Stromal cell of bone marrow (primary cell): ENCODE measurements around the gene DPH3.
"Not testable (repeated sequence)": the region's sequence is repeated elsewhere in the genome, so short reads cannot be mapped to it uniquely, and the experiment has no call there.

Source experiments
- DNase-seq: peaks from one replicate; pipeline ENCODE4 v3.0.0-alpha.2; 2012; ENCODE audit warnings: low read depth

The DPH3 gene

DNA sequence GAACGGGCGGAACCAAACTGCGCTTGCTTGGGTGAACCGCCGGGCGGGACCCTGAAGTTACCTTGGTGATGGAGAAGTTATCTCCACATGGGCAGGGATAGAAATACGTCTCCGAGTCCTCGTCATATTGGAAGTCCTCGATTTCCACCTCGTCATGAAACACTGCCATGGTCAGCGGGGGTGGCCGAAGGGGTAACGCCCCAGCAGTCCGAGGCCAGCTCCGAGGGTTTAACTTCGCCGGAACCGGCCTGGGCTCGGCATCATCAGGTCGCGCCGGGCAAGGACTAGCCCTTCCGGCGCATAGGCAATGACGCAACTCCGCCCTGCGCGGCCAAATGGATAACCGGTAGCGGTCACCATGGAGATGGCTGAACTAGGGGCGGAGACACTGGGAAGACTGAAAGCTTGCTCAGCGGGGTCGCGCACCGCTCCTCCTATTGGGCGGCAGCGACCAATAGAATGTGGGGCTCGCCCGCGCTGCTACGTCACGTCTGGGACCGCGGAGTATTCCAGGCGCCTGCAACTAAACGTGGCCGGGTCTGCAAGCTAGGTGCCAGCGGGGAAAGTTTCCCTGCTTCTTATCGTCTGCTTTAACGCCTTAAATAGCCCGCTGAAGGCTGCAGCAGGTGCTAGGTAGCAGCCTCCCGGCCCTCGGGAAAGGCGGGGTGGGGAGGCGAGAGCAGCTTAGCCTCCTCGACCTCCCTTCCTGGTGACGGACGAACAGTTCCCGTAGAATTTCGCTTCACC lies at the start of gene DPH3, which contains the start of gene OXNAD1:
Gene DPH3, minus strand, starts transcription at position 236 of the 747 bp plus-strand sequence. Its CDS starts 67 bp downstream, at position 169.
Gene OXNAD1, plus strand, starts transcription at position 505 of the 747 bp plus-strand sequence. CDS start 5,741 bp downstream, outside the sequence.
- DNase-seq = peak; percentile 99

DNA sequence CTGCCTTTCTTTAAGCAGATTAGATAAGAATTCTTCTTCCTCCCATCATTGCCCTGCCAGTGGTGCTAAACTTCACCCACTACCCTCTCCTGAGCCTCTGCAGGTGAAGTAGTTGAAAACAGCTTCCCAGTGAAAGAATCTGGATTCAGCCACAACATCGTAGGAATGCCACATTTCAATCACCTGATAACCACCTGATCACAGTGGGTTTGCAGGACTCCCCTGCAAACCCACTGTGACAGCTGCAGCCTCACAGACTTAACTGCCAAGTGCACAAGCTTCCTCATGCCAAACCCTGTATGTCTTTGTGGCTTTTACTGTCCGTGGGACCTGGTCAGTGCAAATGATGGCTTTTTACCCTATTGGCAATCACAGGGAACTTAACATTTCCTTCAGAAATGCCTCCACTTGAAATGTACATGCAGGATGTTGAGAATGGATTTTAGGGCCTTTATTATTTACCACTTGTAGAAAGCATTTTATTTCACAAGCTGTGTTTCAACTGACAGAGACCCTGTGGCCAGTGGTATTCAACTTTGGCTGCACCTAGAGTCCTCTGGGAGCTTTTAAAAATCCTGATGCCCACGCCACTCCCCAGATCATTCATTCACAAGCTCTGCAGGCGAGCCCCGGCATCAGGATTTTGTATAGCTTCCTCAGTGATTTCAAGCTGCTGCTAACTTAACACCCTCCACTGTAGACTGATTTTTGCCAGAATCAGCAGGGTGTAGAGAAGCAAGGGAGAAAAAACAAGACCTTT lies 49.3 kb upstream of the DPH3 start:
- no peak for DNase-seq

DNA sequence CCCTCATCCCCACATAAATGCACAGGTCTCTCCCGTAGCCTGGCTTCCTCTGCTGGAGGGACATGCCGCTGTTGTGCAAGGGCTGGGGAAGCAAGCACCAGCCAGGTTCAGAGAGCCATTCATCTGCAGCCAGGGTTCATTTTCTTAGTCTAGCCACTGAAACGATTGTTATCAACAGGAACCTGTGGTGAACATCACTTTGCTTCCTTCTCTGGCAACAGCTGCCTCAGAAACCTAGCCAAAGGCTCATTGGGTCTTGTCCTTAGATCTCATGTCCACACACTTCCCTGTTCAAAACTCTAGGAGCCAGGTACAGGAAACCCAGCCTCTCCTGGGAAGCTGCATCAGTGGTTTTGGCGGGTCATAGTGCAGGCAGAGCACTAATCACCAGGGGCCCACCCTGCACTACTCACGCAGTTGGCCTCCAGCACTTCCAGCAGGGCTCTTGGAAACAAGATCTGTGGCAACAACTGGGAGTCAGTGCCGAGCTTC lies 47.3 kb upstream of the DPH3 start:
- DNase-seq = peak; percentile 59

DNA sequence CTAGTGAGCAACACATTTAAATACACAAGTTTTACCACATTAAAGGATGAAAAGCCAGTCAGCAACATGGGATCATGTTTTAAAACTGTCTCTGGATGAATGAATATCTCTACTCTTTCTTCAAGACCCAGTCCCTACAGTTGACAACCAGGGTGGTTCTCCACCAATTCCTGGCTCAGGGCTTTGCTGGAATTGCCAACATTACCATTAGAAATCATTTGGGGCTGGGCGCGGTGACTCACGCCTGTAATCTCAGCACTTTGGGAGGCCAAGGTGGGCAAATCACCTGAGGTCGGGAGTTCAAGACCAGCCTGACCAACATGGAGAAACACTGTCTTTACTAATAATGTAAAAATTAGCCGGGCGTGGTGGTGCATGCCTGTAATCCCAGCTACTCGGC lies 45.7 kb upstream of the DPH3 start:
- DNase-seq = not testable (repeated sequence)

DNA sequence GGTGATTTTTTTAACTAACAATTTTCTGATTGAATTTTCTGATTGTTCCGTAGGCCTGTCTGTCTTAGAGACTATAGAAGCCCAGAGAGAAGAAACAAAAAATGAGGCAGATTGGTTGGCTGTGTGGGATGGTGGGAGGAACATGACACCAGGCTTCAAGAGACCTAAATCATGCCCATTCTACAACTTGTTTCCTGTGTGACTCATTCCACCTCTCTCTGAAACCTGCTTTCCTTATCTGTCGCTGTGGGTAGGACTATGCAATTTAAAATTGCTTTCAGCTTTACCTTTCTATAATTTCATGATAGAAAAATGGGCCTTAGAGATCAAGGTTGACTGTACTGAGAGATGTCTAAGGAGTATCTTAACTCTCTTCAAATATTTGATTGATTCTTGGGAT lies 44.8 kb upstream of the DPH3 start:
- DNase-seq = no peak

DNA sequence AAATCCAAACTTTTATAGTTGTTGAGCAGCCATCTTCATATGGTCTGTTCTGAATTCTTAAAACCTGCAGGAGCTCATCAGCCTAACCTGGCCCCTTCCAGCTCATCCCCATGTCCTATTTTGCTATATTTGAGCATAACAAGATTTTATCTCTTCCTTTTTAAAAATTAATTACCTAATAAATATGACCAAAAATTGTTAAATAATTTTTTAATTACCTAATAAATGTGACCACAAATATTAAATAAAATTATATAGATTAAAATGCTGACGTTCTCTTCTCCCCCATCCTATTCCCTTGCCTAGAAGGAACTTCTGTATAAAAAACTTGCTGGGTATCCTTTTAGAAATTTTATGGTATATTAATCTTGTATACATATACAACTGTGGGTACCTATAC lies 44.0 kb upstream of the DPH3 start:
- no peak for DNase-seq

DNA sequence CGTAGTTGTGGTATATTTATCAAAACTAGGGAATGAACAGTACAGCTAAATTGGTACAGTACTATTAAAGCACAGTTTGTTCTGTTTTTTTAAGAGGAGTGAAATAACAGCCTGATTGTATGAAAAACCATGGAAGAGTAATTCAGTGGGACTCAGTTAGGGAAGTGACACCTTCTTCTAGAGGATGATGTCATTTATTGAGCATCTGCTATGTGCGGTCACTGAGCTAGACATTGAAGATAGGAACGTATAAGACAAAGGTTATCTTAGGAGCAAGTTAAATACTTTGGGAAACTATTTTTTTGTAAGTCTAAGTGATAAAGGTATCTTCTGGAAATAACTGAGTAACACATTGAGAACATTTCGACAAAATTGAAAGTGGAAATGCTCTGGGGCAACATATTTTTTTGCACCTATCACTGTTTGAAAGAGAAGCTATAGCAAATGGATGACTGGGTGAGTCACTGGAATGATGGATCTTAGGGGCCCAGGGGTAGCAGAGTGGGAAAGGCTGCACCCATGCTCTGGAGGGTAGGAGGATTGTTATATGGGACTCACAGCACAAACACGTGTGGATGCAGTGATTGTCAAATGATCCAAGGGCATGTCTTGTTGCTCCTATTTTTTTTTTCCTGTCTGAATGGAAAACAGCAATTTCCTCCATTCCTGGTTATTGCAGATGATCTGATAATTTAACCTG lies 43.2 kb upstream of the DPH3 start:
- no peak for DNase-seq

DNA sequence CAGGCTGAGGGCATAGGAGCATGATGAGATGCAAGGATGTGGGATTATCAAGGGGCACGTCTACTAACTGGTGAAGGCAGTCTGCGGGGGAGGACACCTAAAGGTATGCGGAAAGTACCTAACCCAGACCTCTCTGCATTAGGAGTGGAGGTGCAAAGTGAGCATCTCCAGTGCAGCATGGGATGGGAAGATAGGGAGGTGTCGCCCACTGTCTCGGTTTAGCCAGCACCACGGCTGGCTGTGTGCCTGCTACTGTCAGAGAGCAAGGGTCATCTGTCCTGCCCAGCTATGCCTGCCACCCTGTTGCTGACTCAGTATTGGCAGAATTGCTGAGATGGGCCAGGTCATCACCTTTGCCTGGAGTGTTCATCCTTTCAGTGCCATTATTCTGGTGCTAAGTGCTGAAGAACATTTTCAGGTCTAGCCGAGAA lies 40.4 kb upstream of the DPH3 start:
- DNase-seq = no peak

DNA sequence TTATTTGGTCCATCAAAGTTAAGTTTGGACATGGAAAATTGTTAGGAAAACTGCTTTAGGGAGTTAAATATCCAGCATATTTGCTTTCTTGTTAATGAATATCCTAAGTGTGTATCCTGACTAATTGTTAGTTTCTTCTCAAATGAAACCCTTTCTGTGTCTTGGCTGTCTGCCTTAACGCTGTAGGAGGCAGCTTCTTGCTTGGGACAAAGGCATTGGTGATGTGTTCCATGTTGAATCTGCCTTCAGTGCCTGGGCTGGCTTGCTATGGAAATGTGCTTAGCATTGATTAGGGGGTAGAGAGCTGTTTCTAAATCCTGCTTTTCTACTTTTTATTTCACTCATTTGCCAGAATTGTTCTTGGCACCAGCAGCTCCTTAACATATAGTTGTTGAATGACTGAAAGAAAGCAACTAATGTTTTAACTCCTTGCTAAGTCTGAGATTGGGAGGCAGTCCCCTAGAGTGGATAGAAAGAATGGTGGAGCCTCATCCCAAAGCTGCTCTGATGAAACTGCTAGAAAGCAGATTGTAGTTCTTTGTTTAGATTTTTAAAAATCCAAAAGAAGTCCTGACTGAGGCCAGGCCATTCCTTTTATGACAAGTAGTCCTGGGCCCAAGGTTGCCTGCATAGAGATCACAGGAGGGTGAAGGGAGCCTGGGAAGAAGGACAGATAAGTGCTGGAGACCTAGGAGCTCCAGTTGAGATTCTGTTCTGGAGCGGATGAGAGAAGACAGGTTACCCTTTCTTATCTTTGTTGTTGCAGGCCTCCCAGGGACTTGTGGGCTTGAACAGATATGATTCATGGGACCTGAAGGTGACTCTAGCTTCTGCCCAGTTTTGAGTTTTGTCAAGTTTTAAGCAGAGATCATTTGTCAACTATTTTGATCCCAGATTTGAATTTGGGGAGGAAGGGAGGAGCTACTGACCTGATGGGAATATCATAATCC lies 39.6 kb upstream of the DPH3 start:
- no peak for DNase-seq

DNA sequence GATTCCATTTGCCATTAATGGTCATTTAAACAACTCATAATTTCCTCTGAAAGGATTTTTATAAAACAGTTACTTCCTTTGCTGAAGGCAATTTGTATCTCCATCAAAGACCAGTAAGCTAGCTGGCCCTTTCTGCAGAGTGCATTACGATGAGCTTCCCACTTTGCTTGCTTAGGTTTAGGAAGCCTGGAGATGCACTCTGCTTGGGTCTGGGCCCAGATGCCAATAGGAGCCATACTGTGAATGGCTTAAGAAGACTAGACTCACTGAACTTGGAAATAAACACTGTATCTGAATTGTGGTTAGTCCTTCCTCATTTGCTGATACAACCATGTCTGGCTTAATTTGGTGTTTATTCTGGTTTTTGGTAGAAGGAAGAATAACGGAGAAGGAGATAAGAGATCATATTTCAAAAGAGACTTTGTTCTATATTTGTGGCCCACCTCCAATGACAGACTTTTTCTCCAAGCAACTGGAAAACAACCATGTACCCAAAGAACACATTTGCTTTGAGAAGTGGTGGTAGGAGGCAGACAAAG lies 38.4 kb upstream of the DPH3 start:
- DNase-seq = no peak

DNA sequence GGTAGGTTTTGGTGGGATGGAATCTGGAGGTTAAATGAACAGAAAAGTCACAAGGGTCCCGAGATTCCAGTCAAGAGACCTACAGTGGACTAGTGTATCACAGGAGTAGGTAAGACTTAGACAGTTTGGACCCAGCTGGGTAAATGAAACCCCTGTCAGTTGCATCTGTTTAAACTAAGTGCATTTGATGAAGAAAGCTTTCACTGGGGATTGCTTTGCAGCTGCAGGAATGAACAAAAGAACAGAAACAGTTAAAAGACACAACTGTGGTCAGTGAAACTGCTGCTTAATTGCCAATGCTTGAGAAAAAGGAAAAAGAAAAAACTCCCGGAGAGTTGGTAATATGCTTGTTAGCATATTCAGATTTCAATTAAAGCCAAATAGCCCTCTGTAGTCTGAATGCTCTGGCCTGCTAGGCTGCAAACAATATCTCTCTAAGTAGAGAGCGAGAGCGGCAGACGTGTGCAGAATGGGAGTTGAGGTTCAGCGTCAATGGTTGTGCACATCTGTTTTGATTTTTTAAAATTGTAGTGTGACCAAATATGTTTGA lies 37.4 kb upstream of the DPH3 start:
- DNase-seq = no peak

DNA sequence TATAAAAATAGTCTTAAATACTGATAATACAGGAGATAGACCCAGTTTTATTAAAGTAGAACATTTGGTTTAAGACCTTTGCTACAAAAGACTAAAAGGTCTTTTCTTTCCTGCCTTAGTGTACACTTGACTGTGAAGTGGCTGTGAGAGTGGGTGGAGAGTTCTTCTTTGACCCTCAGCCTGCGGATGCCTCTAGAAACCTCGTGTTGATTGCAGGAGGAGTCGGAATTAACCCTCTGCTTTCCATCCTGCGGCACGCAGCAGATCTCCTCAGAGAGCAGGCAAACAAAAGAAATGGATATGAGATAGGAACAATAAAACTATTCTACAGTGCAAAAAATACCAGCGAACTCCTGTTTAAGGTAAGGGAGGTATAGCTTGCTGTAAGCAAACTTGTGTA lies 36.8 kb upstream of the DPH3 start:
- no peak for DNase-seq

DNA sequence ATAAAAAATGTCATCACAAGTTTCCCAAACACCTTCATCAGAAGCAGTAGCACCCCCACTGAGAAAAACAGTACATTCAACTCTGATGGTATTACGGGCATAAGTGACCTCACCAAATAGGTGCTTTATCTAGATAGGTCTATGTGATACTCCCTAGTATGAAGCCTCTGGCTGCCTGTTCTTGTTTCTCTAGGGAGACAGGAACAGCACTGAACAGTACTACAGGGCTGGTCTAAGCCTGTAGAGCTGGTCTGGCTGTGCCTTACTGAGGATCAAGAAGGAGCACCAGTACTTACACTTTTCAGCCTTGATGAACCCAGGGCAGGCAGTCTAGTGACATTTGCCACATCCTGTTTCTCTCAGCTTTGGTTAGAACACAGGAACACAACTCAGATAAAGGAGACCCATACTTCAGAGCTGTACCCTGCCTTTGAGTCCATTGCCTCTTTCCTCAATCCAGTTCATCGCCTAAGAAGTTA lies 36.2 kb upstream of the DPH3 start:
- no peak for DNase-seq

DNA sequence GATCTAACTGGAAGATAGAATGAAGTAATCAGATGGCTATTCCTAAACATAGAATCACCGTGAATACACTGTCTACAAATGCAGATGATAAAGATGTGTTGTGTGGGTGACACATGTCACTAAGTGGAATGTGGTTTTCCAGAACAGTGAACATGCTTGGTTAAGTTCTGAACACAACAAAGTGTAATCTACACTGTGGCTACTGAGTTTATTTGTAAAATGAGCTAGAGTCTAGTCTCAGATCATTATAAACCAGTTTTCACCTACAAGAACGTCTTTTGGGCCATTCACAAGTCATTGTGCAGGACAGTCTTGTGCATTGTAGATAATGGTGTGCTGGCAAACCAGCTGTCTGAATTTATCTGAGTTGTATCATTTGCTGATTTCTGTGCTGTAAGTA lies 35.6 kb upstream of the DPH3 start:
- no peak for DNase-seq

DNA sequence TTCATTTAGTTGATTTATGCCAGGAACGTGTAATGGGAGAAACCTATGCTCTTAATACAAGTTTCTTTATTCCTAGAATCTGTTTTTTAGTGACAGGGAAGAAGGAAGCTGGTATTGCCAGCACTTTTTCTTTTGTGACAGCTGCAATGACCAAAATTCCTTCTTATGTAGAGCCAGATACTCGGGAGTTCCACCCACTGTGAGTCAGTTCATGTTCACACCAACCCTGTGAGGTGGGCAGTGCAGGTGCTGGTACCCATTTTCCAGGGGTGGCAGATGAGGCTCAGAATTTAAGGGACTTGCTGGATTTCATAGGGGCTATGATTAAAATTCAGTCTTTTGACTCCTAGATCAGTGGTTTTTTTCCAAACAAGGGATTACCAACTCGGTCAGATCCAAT lies 35.0 kb upstream of the DPH3 start:
- DNase-seq = no peak

DNA sequence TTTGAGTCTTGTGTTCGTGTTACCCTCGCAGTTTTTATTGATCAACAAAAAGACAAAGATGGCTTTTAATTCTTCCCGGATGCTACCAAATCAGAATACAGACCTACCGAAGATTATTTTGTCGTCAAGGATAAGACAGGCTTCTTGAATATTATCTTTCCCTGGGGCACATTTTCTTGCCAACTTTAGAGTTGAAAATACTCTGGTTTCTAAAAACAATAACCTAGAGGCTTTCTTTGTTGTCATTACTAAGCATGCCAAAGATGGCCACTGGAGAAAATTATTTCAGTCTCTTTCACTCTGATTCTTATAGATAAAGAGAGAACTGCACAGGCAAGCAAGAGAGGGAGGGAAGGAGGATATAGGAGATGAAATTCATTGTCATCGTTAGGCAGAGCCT lies 34.1 kb upstream of the DPH3 start:
- DNase-seq = no peak

DNA sequence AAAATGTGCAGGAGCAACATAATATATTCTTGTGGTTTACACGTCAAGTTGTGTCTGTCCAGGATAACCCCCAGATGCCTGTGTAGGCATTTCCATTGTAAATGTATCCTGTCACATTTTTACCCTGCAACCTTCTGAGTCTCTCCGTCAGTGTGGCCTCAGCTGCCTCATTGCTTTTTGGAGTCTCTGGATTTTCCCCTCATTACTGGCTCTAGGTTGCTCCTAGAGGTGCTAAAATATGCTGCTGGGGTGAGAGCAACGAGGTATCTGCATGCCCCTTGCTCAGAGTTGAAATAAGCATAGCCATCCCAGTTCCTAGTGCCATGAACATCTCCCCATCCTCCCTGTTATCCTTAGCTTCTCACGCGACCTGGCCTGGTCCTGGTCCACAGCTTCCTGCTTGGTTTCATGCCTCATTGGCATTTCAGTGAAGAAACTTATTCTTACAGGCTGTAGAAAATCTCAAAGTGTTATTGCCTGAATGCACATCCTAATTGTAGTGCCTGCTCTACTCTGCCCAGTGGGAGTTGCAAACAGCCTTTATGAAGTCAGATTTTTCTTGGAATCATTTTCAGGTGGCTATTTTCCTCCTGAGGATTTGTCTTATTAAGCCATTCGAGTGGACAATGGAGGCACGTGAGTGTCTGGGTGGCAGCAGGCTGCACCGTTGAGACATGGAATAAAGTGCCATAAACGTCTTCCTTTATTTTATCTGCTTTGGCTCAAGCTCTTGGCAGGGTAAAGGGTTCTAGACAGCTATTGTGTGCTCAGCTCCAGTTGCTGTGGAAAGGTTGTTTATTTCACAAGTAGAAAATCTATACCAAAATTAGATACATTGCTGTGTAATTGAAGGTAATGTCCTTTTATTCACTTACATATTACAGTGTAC lies 33.5 kb upstream of the DPH3 start:
- no peak for DNase-seq

DNA sequence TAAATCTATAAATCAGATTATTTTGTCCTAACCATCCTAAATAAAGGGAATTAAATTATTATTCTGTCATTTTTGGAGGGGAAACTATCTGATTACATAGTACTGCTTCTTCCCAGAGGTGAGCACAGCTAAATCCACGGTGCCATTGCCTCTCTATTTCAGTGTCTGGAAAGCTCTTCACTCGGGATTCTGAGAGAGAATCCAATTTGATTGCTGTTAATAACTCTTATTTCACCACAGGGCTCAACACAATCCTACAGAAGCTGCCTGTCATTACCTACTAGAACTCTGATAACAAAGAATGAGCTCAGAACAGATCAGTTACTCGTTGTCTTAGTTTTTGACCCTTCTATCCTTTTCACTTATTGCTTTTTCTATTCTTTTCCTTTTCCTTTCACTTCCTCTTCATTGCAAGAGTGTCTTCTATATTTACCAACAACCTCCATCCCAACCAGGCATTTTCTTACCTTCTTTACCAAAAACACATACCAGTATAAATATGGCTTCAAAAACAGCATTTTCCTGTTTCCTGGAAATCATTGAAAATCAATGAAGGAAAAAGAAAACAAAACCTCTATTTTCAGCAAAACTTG lies 30.7 kb upstream of the DPH3 start:
- no peak for DNase-seq

DNA sequence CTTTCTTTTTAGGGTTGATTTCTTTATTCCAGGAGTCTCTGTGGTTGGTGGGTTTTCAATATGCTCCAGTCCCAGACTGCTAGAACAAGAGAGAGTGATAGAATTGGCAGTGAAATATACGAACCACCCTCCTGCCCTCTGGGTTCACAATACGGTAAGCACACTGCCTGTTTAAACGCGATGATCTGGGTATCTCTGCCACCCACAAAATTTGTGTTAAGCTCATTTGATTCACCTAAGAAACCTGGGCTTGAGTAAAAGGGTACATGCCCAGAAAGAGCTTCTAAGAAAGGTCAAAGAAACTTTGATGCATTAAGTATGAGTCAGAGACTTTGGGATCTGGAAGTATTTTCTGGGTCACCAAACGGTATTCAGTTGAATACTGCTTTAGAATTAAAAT lies 30.1 kb upstream of the DPH3 start:
- DNase-seq = no peak
